ENCODE measurements around the gene ANKS1B.

GRCh38 chr12:99281277-99281676, 703.5 kb downstream of the ANKS1B start:
- TF ChIP-seq EZH2 (IDR thresholded peaks at IDR 0.05; ENCODE audit: borderline replicate concordance, low read length) (no peak), CTCF (IDR thresholded peaks at IDR 0.05; ENCODE audit: low read length) (no peak)

Data from OCI-LY1 (cell line).